HL-60 (cell line): ENCODE results near the gene SPEN.

Experiments
- CTCF ChIP-seq: IDR thresholded peaks from one replicate; pipeline ENCODE4 v1.5.1; 2011; ENCODE audit warnings: low read length, control low read depth, inconsistent platforms; ENCODE audit not compliant: insufficient read depth
- GABPA ChIP-seq: IDR thresholded peaks from 2 replicates; pipeline ENCODE4 v1.6.1; 2012; ENCODE audit warnings: low read depth
- POLR2AphosphoS5 ChIP-seq: IDR thresholded peaks from 2 replicates; pipeline ENCODE4 v1.6.1; 2012; ENCODE audit warnings: low read depth
- SPI1 ChIP-seq: IDR thresholded peaks from 2 replicates; pipeline ENCODE4 v1.6.1; 2012; ENCODE audit warnings: low read depth, mild to moderate bottlenecking, borderline replicate concordance
- TF ChIP-seq, protein P1 (sequence below): IDR thresholded peaks from 2 replicates; pipeline ENCODE4 v1.6.1; 2012; ENCODE audit warnings: low read depth; ENCODE audit not compliant: insufficient replicate concordance

GRCh38 chr1:15937706-15938168 is 90.2 kb downstream of the SPEN start:
- TF ChIP-seq CTCF = no peak
- TF ChIP-seq POLR2AphosphoS5 = peak; percentile 8; the same call in 1 of the 2 replicates
- TF ChIP-seq, protein P1, sequence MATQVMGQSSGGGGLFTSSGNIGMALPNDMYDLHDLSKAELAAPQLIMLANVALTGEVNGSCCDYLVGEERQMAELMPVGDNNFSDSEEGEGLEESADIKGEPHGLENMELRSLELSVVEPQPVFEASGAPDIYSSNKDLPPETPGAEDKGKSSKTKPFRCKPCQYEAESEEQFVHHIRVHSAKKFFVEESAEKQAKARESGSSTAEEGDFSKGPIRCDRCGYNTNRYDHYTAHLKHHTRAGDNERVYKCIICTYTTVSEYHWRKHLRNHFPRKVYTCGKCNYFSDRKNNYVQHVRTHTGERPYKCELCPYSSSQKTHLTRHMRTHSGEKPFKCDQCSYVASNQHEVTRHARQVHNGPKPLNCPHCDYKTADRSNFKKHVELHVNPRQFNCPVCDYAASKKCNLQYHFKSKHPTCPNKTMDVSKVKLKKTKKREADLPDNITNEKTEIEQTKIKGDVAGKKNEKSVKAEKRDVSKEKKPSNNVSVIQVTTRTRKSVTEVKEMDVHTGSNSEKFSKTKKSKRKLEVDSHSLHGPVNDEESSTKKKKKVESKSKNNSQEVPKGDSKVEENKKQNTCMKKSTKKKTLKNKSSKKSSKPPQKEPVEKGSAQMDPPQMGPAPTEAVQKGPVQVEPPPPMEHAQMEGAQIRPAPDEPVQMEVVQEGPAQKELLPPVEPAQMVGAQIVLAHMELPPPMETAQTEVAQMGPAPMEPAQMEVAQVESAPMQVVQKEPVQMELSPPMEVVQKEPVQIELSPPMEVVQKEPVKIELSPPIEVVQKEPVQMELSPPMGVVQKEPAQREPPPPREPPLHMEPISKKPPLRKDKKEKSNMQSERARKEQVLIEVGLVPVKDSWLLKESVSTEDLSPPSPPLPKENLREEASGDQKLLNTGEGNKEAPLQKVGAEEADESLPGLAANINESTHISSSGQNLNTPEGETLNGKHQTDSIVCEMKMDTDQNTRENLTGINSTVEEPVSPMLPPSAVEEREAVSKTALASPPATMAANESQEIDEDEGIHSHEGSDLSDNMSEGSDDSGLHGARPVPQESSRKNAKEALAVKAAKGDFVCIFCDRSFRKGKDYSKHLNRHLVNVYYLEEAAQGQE = no peak
- TF ChIP-seq GABPA = no peak
- TF ChIP-seq SPI1 = peak; percentile 43; the same call in 1 of the 2 replicates
